ENCODE measurements around the gene NEURL3. TPM values are rescaled to one million over a fixed set of nuclear protein-coding genes. Genes with fewer than 3 reads are reported as not detected.

The NEURL3 gene
- total and polyA plus RNA-seq, 2 donors: 0.04 TPM; not detected in 1

GRCh38 chr2:96512341-96512740 lies 7.2 kb upstream of the NEURL3 start:
- Histone ChIP-seq H3K27ac (ENCODE audit: low read depth) (no peak overlapping the region), H3K36me3 (ENCODE audit: insufficient read depth) (no peaks in the 10 kb centered on the region), H3K4me1 (ENCODE audit: insufficient read depth) (no peaks in the 10 kb centered on the region), H3K4me3 (ENCODE audit: low read depth, low read length) (no peak overlapping the region)
- 90% methylated on average over 4 of the region's 4 CpGs for WGBS
- DNase-seq (ENCODE audit: extremely low spot score): no peak

- no peak overlapping the region for H3K27ac ChIP-seq (ENCODE audit: low read depth)
- 83% methylated on average over 4 of the region's 4 CpGs for WGBS
- H3K36me3 ChIP-seq (ENCODE audit: insufficient read depth): no peaks in the 10 kb centered on the region
- DNase-seq (ENCODE audit: extremely low spot score): no peak
- no peak overlapping the region for H3K4me3 ChIP-seq (ENCODE audit: low read depth, low read length)
- no peaks in the 10 kb centered on the region for H3K4me1 ChIP-seq (ENCODE audit: insufficient read depth)
Measured at GRCh38 chr2:96511851-96512250, 6.7 kb upstream of the NEURL3 start.

GRCh38 chr2:96510931-96511595 lies 5.9 kb upstream of the NEURL3 start:
- no peak for DNase-seq (ENCODE audit: extremely low spot score)
- WGBS: 69% methylated on average over 6 of the region's 6 CpGs
- Histone ChIP-seq H3K4me1 (ENCODE audit: insufficient read depth) (no peaks in the 10 kb centered on the region), H3K27ac (ENCODE audit: low read depth) (no peak overlapping the region), H3K36me3 (ENCODE audit: insufficient read depth) (no peaks in the 10 kb centered on the region), H3K4me3 (ENCODE audit: low read depth, low read length) (no peak overlapping the region)

GRCh38 chr2:96509847-96510230 lies 4.7 kb upstream of the NEURL3 start:
- Histone ChIP-seq H3K36me3 (ENCODE audit: insufficient read depth) (no peaks in the 10 kb centered on the region), H3K4me3 (ENCODE audit: low read depth, low read length) (no peak overlapping the region), H3K4me1 (ENCODE audit: insufficient read depth) (no peaks in the 10 kb centered on the region), H3K27ac (ENCODE audit: low read depth) (no peak overlapping the region)
- WGBS: 53% methylated on average over 11 of the region's 11 CpGs
- DNase-seq (ENCODE audit: extremely low spot score): no peak

GRCh38 chr2:96509114-96509846 lies 4.1 kb upstream of the NEURL3 start:
- peak; percentile 67 for DNase-seq (ENCODE audit: extremely low spot score)
- WGBS: 28% methylated on average over 32 of the region's 32 CpGs
- Histone ChIP-seq H3K27ac (ENCODE audit: low read depth) (no peak overlapping the region), H3K4me1 (ENCODE audit: insufficient read depth) (no peaks in the 10 kb centered on the region), H3K4me3 (ENCODE audit: low read depth, low read length) (no peak overlapping the region), H3K36me3 (ENCODE audit: insufficient read depth) (no peaks in the 10 kb centered on the region)

- Histone ChIP-seq H3K4me1 (ENCODE audit: insufficient read depth) (no peaks in the 10 kb centered on the region), H3K4me3 (ENCODE audit: low read depth, low read length) (no peak overlapping the region), H3K27ac (ENCODE audit: low read depth) (no peak overlapping the region), H3K36me3 (ENCODE audit: insufficient read depth) (no peaks in the 10 kb centered on the region)
- no peak for DNase-seq (ENCODE audit: extremely low spot score)
- 69% methylated on average over 26 of the region's 26 CpGs for WGBS
Measured at GRCh38 chr2:96508521-96509113, 3.5 kb upstream of the NEURL3 start.

GRCh38 chr2:96507957-96508520 lies 2.9 kb upstream of the NEURL3 start:
- WGBS: 9% methylated on average over 38 of the region's 38 CpGs
- H3K4me3 ChIP-seq (ENCODE audit: low read depth, low read length): no peak overlapping the region
- DNase-seq (ENCODE audit: extremely low spot score): no peak
- H3K36me3 ChIP-seq (ENCODE audit: insufficient read depth): no peaks in the 10 kb centered on the region
- H3K4me1 ChIP-seq (ENCODE audit: insufficient read depth): no peaks in the 10 kb centered on the region
- no peak overlapping the region for H3K27ac ChIP-seq (ENCODE audit: low read depth)

- WGBS: 95% methylated on average over 7 of the region's 7 CpGs
- H3K27ac ChIP-seq (ENCODE audit: low read depth): no peak overlapping the region
- DNase-seq (ENCODE audit: extremely low spot score): no peak
- H3K36me3 ChIP-seq (ENCODE audit: insufficient read depth): no peaks in the 10 kb centered on the region
- H3K4me1 ChIP-seq (ENCODE audit: insufficient read depth): no peaks in the 10 kb centered on the region
- H3K4me3 ChIP-seq (ENCODE audit: low read depth, low read length): no peak overlapping the region
Measured at GRCh38 chr2:96506907-96507240, 1.7 kb upstream of the NEURL3 start.

GRCh38 chr2:96506016-96506906 lies 1.1 kb upstream of the NEURL3 start:
- no peak for DNase-seq (ENCODE audit: extremely low spot score)
- Histone ChIP-seq H3K36me3 (ENCODE audit: insufficient read depth) (no peaks in the 10 kb centered on the region), H3K4me1 (ENCODE audit: insufficient read depth) (no peaks in the 10 kb centered on the region), H3K4me3 (ENCODE audit: low read depth, low read length) (no peak overlapping the region), H3K27ac (ENCODE audit: low read depth) (no peak overlapping the region)
- WGBS: 92% methylated on average over 8 of the region's 8 CpGs

- no peak overlapping the region for H3K27ac ChIP-seq (ENCODE audit: low read depth)
- no peaks in the 10 kb centered on the region for H3K36me3 ChIP-seq (ENCODE audit: insufficient read depth)
- no peak overlapping the region for H3K4me3 ChIP-seq (ENCODE audit: low read depth, low read length)
- DNase-seq (ENCODE audit: extremely low spot score): no peak
- H3K4me1 ChIP-seq (ENCODE audit: insufficient read depth): no peaks in the 10 kb centered on the region
- WGBS: 84% methylated on average over 12 of the region's 12 CpGs
Measured at GRCh38 chr2:96503637-96504243, 1.4 kb downstream of the NEURL3 start.

GRCh38 chr2:96502891-96503636 lies 2.1 kb downstream of the NEURL3 start:
- H3K36me3 ChIP-seq (ENCODE audit: insufficient read depth): no peaks in the 10 kb centered on the region
- no peak overlapping the region for H3K27ac ChIP-seq (ENCODE audit: low read depth)
- no peaks in the 10 kb centered on the region for H3K4me1 ChIP-seq (ENCODE audit: insufficient read depth)
- DNase-seq (ENCODE audit: extremely low spot score): no peak
- 84% methylated on average over 13 of the region's 13 CpGs for WGBS
- no peak overlapping the region for H3K4me3 ChIP-seq (ENCODE audit: low read depth, low read length)

- WGBS: 85% methylated on average over 16 of the region's 16 CpGs
- DNase-seq (ENCODE audit: extremely low spot score): no peak
- Histone ChIP-seq H3K36me3 (ENCODE audit: insufficient read depth) (no peaks in the 10 kb centered on the region), H3K4me1 (ENCODE audit: insufficient read depth) (no peaks in the 10 kb centered on the region), H3K27ac (ENCODE audit: low read depth) (no peak overlapping the region), H3K4me3 (ENCODE audit: low read depth, low read length) (no peak overlapping the region)
Measured at GRCh38 chr2:96501886-96502810, 3.0 kb downstream of the NEURL3 start.

Measured in urinary bladder (tissue), 4 donors.